ENCODE data around the gene CA10. TPM values are rescaled to one million over a fixed set of nuclear protein-coding genes. Genes with fewer than 3 reads are reported as not detected.

CA10 gene
- total RNA-seq, 4 donors from 2014 or later: not detected

DNA sequence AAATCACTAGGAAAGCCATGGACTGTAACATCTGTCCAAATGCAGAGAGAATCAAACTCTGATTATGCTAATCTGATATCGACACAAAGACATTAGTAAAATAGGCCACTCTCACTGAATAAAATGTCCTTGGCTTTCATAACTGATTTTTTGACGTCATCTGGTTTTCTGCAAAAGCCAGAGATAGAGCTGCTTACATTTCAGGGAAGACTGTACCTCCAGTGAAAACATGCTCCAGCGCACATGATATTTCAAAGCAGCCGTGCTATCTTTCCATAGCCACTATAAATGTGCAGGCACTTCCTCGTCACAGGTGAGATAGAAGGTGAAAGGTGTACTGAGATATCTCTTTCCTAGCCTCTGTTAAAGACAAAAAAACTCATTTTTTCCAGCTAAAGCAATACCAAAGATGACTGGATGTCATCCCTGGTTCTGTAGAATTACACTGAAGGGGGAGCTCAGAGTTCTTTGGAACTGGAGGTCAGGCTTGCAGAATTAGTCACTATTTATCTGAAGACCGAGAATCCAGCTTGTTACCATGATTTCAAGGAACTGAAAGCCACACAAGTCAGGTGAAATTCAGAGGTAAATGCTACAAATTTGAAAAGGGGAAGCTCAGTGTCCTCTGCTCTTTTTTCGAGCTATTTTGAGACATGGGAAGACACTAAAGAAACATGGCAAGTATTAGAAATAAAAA is 249.5 kb downstream of the CA10 start:
- WGBS: 77% methylated on average over 7 of the region's 7 CpGs
- no peaks in the 10 kb centered on the region for H3K36me3 ChIP-seq
- no peak overlapping the region for H3K4me3 ChIP-seq
- H3K27me3 ChIP-seq: no peaks in the 10 kb centered on the region
- TF ChIP-seq POLR2AphosphoS5 (IDR thresholded peaks at IDR 0.05): no peak
- TF ChIP-seq POLR2A (IDR thresholded peaks at IDR 0.05): no peak
- TF ChIP-seq CTCF (IDR thresholded peaks at IDR 0.05): no peak
- TF ChIP-seq EP300 (IDR thresholded peaks at IDR 0.05): no peak
- no peaks in the 10 kb centered on the region for H3K9me3 ChIP-seq
- DNase-seq (ENCODE audit: low spot score in 2 of 2): no peak
- no peaks in the 10 kb centered on the region for H3K4me1 ChIP-seq
- H3K27ac ChIP-seq: no peak overlapping the region

- no peaks in the 10 kb centered on the region for H3K27me3 ChIP-seq
- H3K9me3 ChIP-seq: no peaks in the 10 kb centered on the region
- TF ChIP-seq POLR2AphosphoS5 (IDR thresholded peaks at IDR 0.05): no peak
- no peak for TF ChIP-seq POLR2A (IDR thresholded peaks at IDR 0.05)
- no peak for TF ChIP-seq CTCF (IDR thresholded peaks at IDR 0.05)
- TF ChIP-seq EP300 (IDR thresholded peaks at IDR 0.05): no peak
- no peaks in the 10 kb centered on the region for H3K4me1 ChIP-seq
- no peak overlapping the region for H3K27ac ChIP-seq
- H3K4me3 ChIP-seq: no peak overlapping the region
- WGBS: 95% methylated on average over 2 of the region's 2 CpGs
- no peak for DNase-seq (ENCODE audit: low spot score in 2 of 2)
- H3K36me3 ChIP-seq: no peaks in the 10 kb centered on the region
Measured at GRCh38 chr17:51907041-51907440, 251.5 kb downstream of the CA10 start.

DNA sequence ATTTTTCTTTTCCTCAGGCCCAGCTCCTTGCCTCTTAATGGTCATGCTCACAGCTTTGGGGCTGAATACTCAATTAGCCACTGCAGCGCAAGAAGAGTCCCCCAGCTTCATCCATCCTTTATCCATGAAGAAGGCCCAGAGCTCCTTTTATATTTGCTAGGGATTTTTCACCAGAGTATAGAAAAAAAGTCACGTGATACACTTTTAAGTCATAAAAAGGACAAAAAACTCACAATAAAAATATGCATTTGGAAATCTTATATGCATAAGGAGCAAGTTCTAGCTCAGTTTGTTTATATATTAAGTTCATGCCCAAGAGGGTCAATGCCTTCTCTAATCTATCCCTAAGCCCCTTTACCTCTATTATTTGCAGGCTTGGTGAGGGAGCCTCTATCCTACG is 254.1 kb downstream of the CA10 start:
- no peak for TF ChIP-seq POLR2AphosphoS5 (IDR thresholded peaks at IDR 0.05)
- TF ChIP-seq EP300 (IDR thresholded peaks at IDR 0.05): no peak
- TF ChIP-seq POLR2A (IDR thresholded peaks at IDR 0.05): no peak
- TF ChIP-seq CTCF (IDR thresholded peaks at IDR 0.05): no peak
- DNase-seq (ENCODE audit: low spot score in 2 of 2): no peak
- Histone ChIP-seq H3K27me3 (no peaks in the 10 kb centered on the region), H3K9me3 (no peaks in the 10 kb centered on the region), H3K4me3 (no peak overlapping the region), H3K36me3 (no peaks in the 10 kb centered on the region), H3K4me1 (no peaks in the 10 kb centered on the region), H3K27ac (no peak overlapping the region)
- WGBS: 87% methylated on average over 3 of the region's 3 CpGs

DNA sequence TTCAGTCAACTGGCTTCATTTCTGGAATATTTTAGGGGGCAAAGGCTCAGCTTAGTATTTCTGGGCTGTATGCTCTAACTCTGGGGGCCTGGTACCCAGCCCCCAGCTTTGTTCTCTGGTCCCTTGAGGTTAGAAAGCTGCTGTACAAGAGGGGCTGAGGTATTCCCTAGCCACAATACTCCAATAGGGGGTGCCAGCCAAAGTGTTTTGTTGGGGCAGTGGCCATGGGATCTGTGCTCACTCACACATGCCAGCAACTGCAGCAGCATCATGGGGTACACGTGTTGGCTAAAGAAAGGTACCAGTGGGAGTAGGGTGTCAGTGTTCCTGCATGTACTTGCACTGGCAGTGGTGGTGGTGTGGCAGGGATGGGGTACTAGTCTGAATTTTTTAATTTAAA is 257.3 kb downstream of the CA10 start:
- WGBS: 71% methylated on average over 1 of the region's 1 CpG
- TF ChIP-seq POLR2A (IDR thresholded peaks at IDR 0.05): no peak
- no peak for TF ChIP-seq EP300 (IDR thresholded peaks at IDR 0.05)
- TF ChIP-seq CTCF (IDR thresholded peaks at IDR 0.05): no peak
- no peak for TF ChIP-seq POLR2AphosphoS5 (IDR thresholded peaks at IDR 0.05)
- no peaks in the 10 kb centered on the region for H3K4me1 ChIP-seq
- H3K27me3 ChIP-seq: no peaks in the 10 kb centered on the region
- no peak overlapping the region for H3K4me3 ChIP-seq
- no peak for DNase-seq (ENCODE audit: low spot score in 2 of 2)
- no peaks in the 10 kb centered on the region for H3K9me3 ChIP-seq
- no peak overlapping the region for H3K27ac ChIP-seq
- no peaks in the 10 kb centered on the region for H3K36me3 ChIP-seq

DNA sequence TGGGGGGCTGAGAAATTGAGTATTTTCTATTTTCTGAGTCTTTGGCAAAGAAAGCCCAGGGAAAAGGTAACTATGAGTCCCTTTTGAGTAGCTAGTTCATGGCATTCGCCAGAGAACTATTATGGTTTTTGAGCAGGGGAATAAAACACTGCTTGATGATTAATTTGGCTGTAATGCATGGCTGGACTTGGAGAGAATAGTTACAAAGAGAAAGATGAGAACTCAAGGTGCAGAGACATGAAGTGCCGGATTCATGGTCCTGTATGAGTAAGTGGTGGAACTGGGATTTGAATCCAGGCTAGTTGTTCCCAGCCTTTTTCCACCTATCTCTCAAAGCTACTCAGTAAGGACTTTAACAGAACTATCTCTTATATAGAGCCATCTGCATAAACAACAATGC is 266.6 kb downstream of the CA10 start:
- no peaks in the 10 kb centered on the region for H3K27me3 ChIP-seq
- H3K4me1 ChIP-seq: no peaks in the 10 kb centered on the region
- H3K36me3 ChIP-seq: no peaks in the 10 kb centered on the region
- DNase-seq (ENCODE audit: low spot score in 2 of 2): no peak
- TF ChIP-seq CTCF (IDR thresholded peaks at IDR 0.05) (no peak), EP300 (IDR thresholded peaks at IDR 0.05) (no peak), POLR2A (IDR thresholded peaks at IDR 0.05) (no peak), POLR2AphosphoS5 (IDR thresholded peaks at IDR 0.05) (no peak)
- no peaks in the 10 kb centered on the region for H3K9me3 ChIP-seq
- WGBS: 87% methylated on average over 2 of the region's 2 CpGs
- no peak overlapping the region for H3K4me3 ChIP-seq
- H3K27ac ChIP-seq: no peak overlapping the region
